Measurements from ENCODE around the gene SRD5A3.

The SRD5A3 gene

GRCh38 chr4:55369968-55370367 lies 23.9 kb downstream of the SRD5A3 start:
- no peak for TF ChIP-seq CTCF (IDR thresholded peaks at IDR 0.05)

- TF ChIP-seq CTCF (IDR thresholded peaks at IDR 0.05) = no peak
Observed at GRCh38 chr4:55372259-55372658, 26.2 kb downstream of the SRD5A3 start.

GRCh38 chr4:55373461-55373860 lies 27.4 kb downstream of the SRD5A3 start:
- TF ChIP-seq CTCF (IDR thresholded peaks at IDR 0.05) = no peak

- no peak for TF ChIP-seq CTCF (IDR thresholded peaks at IDR 0.05)
Observed at GRCh38 chr4:55376698-55377097, 30.7 kb downstream of the SRD5A3 start.

- no peak for TF ChIP-seq CTCF (IDR thresholded peaks at IDR 0.05)
Observed at GRCh38 chr4:55378617-55379467, 32.8 kb downstream of the SRD5A3 start.

- no peak for TF ChIP-seq CTCF (IDR thresholded peaks at IDR 0.05)
Observed at GRCh38 chr4:55380576-55380975, 34.5 kb downstream of the SRD5A3 start.

- TF ChIP-seq CTCF (IDR thresholded peaks at IDR 0.05) = no peak
Observed at GRCh38 chr4:55381502-55381901, 35.5 kb downstream of the SRD5A3 start.

All from LNCAP (cell line).